Liver (tissue), 3 donors: ENCODE measurements around the gene ZNF536.

Source experiments
- EGR1 ChIP-seq, 2 donors: IDR thresholded peaks; 2 replicates each; pipeline ENCODE4 v1.6.1; 2016 to 2018; ENCODE audit warnings: antibody characterized with exemption in 2 of 2, low read depth in 2 of 2
- GABPA ChIP-seq, 2 donors: IDR thresholded peaks in 1 of 2; conservative IDR thresholded peaks in 1 of 2; 2 replicates each; pipeline ENCODE4 v1.6.1; 2016; ENCODE audit warnings: antibody characterized with exemption in 2 of 2, mild to moderate bottlenecking in 1 of 2, moderate library complexity in 1 of 2
- REST ChIP-seq: IDR thresholded peaks from 2 replicates; pipeline ENCODE4 v1.6.1; 2016; ENCODE audit warnings: antibody characterized with exemption, mild to moderate bottlenecking
- RXRA ChIP-seq, 2 donors: IDR thresholded peaks; 2 replicates each; pipeline ENCODE4 v1.6.1; 2017 to 2018; ENCODE audit warnings: antibody characterized with exemption in 2 of 2, mild to moderate bottlenecking in 1 of 2
- ZBTB33 ChIP-seq: IDR thresholded peaks from 2 replicates; pipeline ENCODE4 v1.6.1; 2016; ENCODE audit warnings: antibody characterized with exemption
- TF ChIP-seq, protein P1 (sequence below): fragments of 150-350 bp; IDR thresholded peaks from 2 replicates; pipeline ENCODE4 v1.5.1; 2017; ENCODE audit warnings: improper control_type of control experiment, low read depth, low read length; ENCODE audit not compliant: missing input control
- TF ChIP-seq, protein P2 (sequence below): IDR thresholded peaks from 2 replicates; pipeline ENCODE4 v1.6.1; 2016; ENCODE audit warnings: antibody characterized with exemption
- donor health status: healthy.
- donor health status: healthy.

GRCh38 chr19:30431591-30431990, 59.4 kb downstream of the ZNF536 start:
- TF ChIP-seq, protein P1, sequence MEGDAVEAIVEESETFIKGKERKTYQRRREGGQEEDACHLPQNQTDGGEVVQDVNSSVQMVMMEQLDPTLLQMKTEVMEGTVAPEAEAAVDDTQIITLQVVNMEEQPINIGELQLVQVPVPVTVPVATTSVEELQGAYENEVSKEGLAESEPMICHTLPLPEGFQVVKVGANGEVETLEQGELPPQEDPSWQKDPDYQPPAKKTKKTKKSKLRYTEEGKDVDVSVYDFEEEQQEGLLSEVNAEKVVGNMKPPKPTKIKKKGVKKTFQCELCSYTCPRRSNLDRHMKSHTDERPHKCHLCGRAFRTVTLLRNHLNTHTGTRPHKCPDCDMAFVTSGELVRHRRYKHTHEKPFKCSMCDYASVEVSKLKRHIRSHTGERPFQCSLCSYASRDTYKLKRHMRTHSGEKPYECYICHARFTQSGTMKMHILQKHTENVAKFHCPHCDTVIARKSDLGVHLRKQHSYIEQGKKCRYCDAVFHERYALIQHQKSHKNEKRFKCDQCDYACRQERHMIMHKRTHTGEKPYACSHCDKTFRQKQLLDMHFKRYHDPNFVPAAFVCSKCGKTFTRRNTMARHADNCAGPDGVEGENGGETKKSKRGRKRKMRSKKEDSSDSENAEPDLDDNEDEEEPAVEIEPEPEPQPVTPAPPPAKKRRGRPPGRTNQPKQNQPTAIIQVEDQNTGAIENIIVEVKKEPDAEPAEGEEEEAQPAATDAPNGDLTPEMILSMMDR = no peak
- no peak for TF ChIP-seq EGR1 (IDR thresholded peaks at IDR 0.05; ENCODE audit: low read depth in 2 of 2)
- TF ChIP-seq REST = no peak
- no peak for TF ChIP-seq RXRA (IDR thresholded peaks at IDR 0.05)
- TF ChIP-seq, protein P2, sequence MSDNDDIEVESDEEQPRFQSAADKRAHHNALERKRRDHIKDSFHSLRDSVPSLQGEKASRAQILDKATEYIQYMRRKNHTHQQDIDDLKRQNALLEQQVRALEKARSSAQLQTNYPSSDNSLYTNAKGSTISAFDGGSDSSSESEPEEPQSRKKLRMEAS = no peak
- TF ChIP-seq GABPA (IDR thresholded peaks at IDR 0.05 in 1 of 2, conservative IDR thresholded peaks at IDR 0.05 in 1 of 2) = no peak
- no peak for TF ChIP-seq ZBTB33
